Nephron progenitor cell (in vitro differentiated cells): ENCODE measurements around the gene L3HYPDH.
A peak's percentile ranks its signal among the peaks of the same experiment; 100 is the strongest.

ENCODE experiments used
- DNase-seq: peaks from one replicate; pipeline ENCODE4 v3.0.0; 2021
- H3K27ac Mint-ChIP-seq: 2 replicates; pipeline ENCODE4 v1.8.0; 2021; ENCODE audit warnings: mild to moderate bottlenecking, moderate library complexity, mixed read lengths
- H3K27me3 Mint-ChIP-seq: 2 replicates; pipeline ENCODE4 v1.8.0; 2021; ENCODE audit warnings: mild to moderate bottlenecking, low read depth, mixed read lengths; ENCODE audit not compliant: poor library complexity
- H3K36me3 Mint-ChIP-seq: 2 replicates; pipeline ENCODE4 v1.8.0; 2021; ENCODE audit warnings: low read depth, mixed read lengths
- H3K4me1 Mint-ChIP-seq: 2 replicates; pipeline ENCODE4 v1.8.0; 2021; ENCODE audit warnings: mixed read lengths
- H3K4me3 Mint-ChIP-seq: 2 replicates; pipeline ENCODE4 v1.8.0; 2021; ENCODE audit warnings: mild to moderate bottlenecking, moderate library complexity, mixed read lengths
- H3K9me3 Mint-ChIP-seq: 2 replicates; pipeline ENCODE4 v1.8.0; 2021; ENCODE audit warnings: mild to moderate bottlenecking, moderate library complexity, mixed read lengths
- TF ChIP-seq, protein P1 (sequence below): fragments of 200-600 bp; sonication (generic); IDR thresholded peaks from 2 replicates; pipeline ENCODE4 v1.5.0; 2021; ENCODE audit warnings: antibody characterized with exemption

The L3HYPDH gene

GRCh38 chr14:59511916-59512575 is 27.8 kb upstream of the L3HYPDH start:
- H3K27me3 Mint-ChIP-seq = peaks cover 4% of the 10 kb centered on the region
- DNase-seq = peak; percentile 44
- peaks cover 14% of the 10 kb centered on the region for H3K4me1 Mint-ChIP-seq
- H3K36me3 Mint-ChIP-seq = peaks cover 5% of the 10 kb centered on the region
- no peak overlapping the region for H3K27ac Mint-ChIP-seq
- peaks cover 40% of the 10 kb centered on the region for H3K9me3 Mint-ChIP-seq
- H3K4me3 Mint-ChIP-seq = no peak overlapping the region
- TF ChIP-seq, protein P1, sequence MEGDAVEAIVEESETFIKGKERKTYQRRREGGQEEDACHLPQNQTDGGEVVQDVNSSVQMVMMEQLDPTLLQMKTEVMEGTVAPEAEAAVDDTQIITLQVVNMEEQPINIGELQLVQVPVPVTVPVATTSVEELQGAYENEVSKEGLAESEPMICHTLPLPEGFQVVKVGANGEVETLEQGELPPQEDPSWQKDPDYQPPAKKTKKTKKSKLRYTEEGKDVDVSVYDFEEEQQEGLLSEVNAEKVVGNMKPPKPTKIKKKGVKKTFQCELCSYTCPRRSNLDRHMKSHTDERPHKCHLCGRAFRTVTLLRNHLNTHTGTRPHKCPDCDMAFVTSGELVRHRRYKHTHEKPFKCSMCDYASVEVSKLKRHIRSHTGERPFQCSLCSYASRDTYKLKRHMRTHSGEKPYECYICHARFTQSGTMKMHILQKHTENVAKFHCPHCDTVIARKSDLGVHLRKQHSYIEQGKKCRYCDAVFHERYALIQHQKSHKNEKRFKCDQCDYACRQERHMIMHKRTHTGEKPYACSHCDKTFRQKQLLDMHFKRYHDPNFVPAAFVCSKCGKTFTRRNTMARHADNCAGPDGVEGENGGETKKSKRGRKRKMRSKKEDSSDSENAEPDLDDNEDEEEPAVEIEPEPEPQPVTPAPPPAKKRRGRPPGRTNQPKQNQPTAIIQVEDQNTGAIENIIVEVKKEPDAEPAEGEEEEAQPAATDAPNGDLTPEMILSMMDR = peak; percentile 64

DNA sequence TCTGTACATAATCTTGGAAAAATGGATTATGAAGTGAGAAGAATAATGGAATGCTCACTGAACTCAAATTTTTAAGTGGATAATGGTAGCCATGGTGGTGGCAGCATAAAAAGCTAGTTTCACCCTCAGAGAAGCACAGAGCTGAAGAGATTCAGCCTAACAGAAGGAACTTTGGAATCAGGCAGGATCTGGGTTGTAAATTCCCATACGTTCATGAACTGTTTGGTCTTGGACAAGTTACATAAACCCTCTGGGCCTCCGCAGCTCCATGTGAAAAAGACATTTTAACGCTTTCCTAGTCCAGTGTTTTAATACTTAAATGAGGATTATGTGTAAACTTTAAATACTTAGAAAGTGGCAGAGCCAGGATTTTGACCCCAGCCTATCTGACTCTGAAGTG is 26.8 kb upstream of the L3HYPDH start:
- H3K4me1 Mint-ChIP-seq = peaks cover 14% of the 10 kb centered on the region
- H3K27me3 Mint-ChIP-seq = peaks cover 4% of the 10 kb centered on the region
- TF ChIP-seq, protein P1 = no peak
- H3K9me3 Mint-ChIP-seq = peaks cover 30% of the 10 kb centered on the region
- no peak for DNase-seq
- H3K4me3 Mint-ChIP-seq = no peak overlapping the region
- H3K27ac Mint-ChIP-seq = no peak overlapping the region
- H3K36me3 Mint-ChIP-seq = peaks cover 5% of the 10 kb centered on the region

GRCh38 chr14:59510001-59510400 is 25.8 kb upstream of the L3HYPDH start:
- H3K9me3 Mint-ChIP-seq = peaks cover 25% of the 10 kb centered on the region

DNA sequence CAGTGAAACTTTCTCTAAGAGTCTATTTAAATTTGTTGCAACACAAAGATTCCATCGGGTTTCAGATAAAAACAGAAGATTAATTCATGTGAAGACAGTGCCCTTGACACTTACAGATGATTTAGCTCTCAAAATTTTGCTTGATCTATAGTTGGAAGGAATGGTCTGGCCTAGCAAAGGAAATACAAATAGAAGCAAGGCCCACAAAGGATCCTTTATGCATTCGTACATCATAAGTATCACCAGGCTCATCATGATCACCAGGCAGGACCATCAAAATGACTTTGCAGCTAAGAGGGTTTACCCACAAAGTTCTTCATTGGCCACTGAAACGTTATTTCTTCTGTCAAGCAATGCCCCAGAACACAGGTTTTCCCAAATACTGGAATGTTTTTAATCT is 24.9 kb upstream of the L3HYPDH start:
- peaks cover 16% of the 10 kb centered on the region for H3K9me3 Mint-ChIP-seq
- TF ChIP-seq, protein P1 = no peak
- no peak overlapping the region for H3K4me3 Mint-ChIP-seq

More at GRCh38 chr14:59510001-59510400, 25.8 kb upstream of the L3HYPDH start:
- Mint-ChIP-seq H3K27me3 (peaks cover 4% of the 10 kb centered on the region), H3K27ac (no peak overlapping the region), H3K36me3 (peaks cover 5% of the 10 kb centered on the region), H3K4me1 (peaks cover 14% of the 10 kb centered on the region), H3K4me3 (no peak overlapping the region)
- no peak for DNase-seq
- TF ChIP-seq, protein P1 = no peak

GRCh38 chr14:59507752-59508103 is 23.5 kb upstream of the L3HYPDH start:
- DNase-seq = no peak
- peaks cover 7% of the 10 kb centered on the region for H3K36me3 Mint-ChIP-seq
- H3K27me3 Mint-ChIP-seq = peaks cover 4% of the 10 kb centered on the region
- no peak overlapping the region for H3K4me3 Mint-ChIP-seq
- no peak overlapping the region for H3K27ac Mint-ChIP-seq
- H3K4me1 Mint-ChIP-seq = peaks cover 14% of the 10 kb centered on the region
- TF ChIP-seq, protein P1 = no peak
- peaks cover 4% of the 10 kb centered on the region for H3K9me3 Mint-ChIP-seq

More for the DNA sequence above, 24.9 kb upstream of the L3HYPDH start:
- Mint-ChIP-seq H3K36me3 (peaks cover 7% of the 10 kb centered on the region), H3K4me1 (peaks cover 14% of the 10 kb centered on the region), H3K27me3 (peaks cover 4% of the 10 kb centered on the region), H3K27ac (no peak overlapping the region)
- DNase-seq = no peak

- H3K4me1 Mint-ChIP-seq = peaks cover 14% of the 10 kb centered on the region
- H3K9me3 Mint-ChIP-seq = no peaks in the 10 kb centered on the region
- H3K4me3 Mint-ChIP-seq = no peak overlapping the region
- peaks cover 4% of the 10 kb centered on the region for H3K27me3 Mint-ChIP-seq
- TF ChIP-seq, protein P1 = peak; percentile 99
- H3K36me3 Mint-ChIP-seq = peaks cover 12% of the 10 kb centered on the region
- peak; percentile 80 for DNase-seq
- peak overlapping the region; percentile 34 for H3K27ac Mint-ChIP-seq
These were observed 23.0 kb upstream of the L3HYPDH start for GRCh38 chr14:59507063-59507751.
